PC-3 (cell line): ENCODE measurements around the gene METTL8. TPM values are rescaled to one million over a fixed set of nuclear protein-coding genes. Genes with fewer than 3 reads are reported as not detected.

Experiments used
- ATAC-seq: fragments of 200-7000 bp; cut with Tn5 transposase; 2 replicates; pipeline ENCODE4 v1.9.1; 2020; ENCODE audit warnings: mild to moderate bottlenecking, moderate library complexity
- BruUV-seq: library from RNA; stranded (reverse); fragments of 400-500 nt; replicated peaks from 2 replicates; lab custom pipeline; 2021; lab: Mats Ljungman, UMichigan
- CTCF ChIA-PET: fragments of 300-600 bp; sonication (Branson Sonifier 250); formaldehyde crosslinking; loops from one replicate; lab custom pipeline; 2022; ENCODE audit warnings: antibody characterized with exemption; lab: Charles Lee
- POLR2A ChIA-PET: fragments of 300-600 bp; sonication (Branson Sonifier 250); formaldehyde crosslinking; loops from one replicate; lab custom pipeline; 2022; ENCODE audit warnings: antibody characterized with exemption; ENCODE audit not compliant: unreplicated experiment; lab: Charles Lee
- DNase-seq: peaks from one replicate; pipeline ENCODE4 v3.0.0-alpha.2; 2015
- H2AFZ ChIP-seq: fragments of 300-600 bp; sonication (generic); 2 replicates; pipeline ENCODE4 v1.6.0; 2016; ENCODE audit warnings: antibody characterized with exemption, low read length
- H3F3A ChIP-seq: fragments of 300-600 bp; sonication (generic); one replicate; pipeline ENCODE4 v1.6.0; 2017; ENCODE audit warnings: antibody characterized with exemption, low read length, control low read depth, mild to moderate bottlenecking; ENCODE audit not compliant: unreplicated experiment
- H3K27ac ChIP-seq: fragments of 300-600 bp; sonication (generic); 2 replicates; pipeline ENCODE4 v1.5.1; 2016; ENCODE audit warnings: mild to moderate bottlenecking, low read length
- H3K27me3 ChIP-seq: fragments of 300-600 bp; sonication (generic); 2 replicates; pipeline ENCODE4 v1.6.1; 2016; ENCODE audit warnings: low read length, mixed read lengths
- H3K36me3 ChIP-seq: fragments of 300-600 bp; sonication (generic); 2 replicates; pipeline ENCODE4 v1.6.1; 2016; ENCODE audit warnings: low read depth, mixed run types, low read length, mixed read lengths
- H3K4me1 ChIP-seq: fragments of 300-600 bp; sonication (generic); 2 replicates; pipeline ENCODE4 v1.5.1; 2016; ENCODE audit warnings: low read length; ENCODE audit not compliant: insufficient read depth
- H3K4me2 ChIP-seq: fragments of 300-600 bp; sonication (generic); 2 replicates; pipeline ENCODE4 v1.6.0; 2016; ENCODE audit warnings: low read length
- H3K4me3 ChIP-seq: fragments of 300-600 bp; sonication (generic); 2 replicates; pipeline ENCODE4 v1.5.1; 2016; ENCODE audit warnings: mild to moderate bottlenecking, low read length, mixed read lengths
- H3K79me2 ChIP-seq: fragments of 300-600 bp; sonication (generic); 2 replicates; pipeline ENCODE4 v1.6.1; 2017; ENCODE audit warnings: low read length, mixed read lengths
- H3K9ac ChIP-seq: fragments of 300-600 bp; sonication (generic); 2 replicates; pipeline ENCODE4 v1.6.0; 2016; ENCODE audit warnings: mild to moderate bottlenecking, low read length
- H3K9me2 ChIP-seq: fragments of 300-600 bp; sonication (generic); replicated peaks from 2 replicates; pipeline ENCODE4 v1.6.1; 2016; ENCODE audit warnings: mixed run types, low read length, mixed read lengths
- H3K9me3 ChIP-seq: fragments of 300-600 bp; sonication (generic); 2 replicates; pipeline ENCODE4 v1.6.1; 2016; ENCODE audit warnings: low read length, mixed read lengths
- H4K20me1 ChIP-seq: fragments of 300-600 bp; sonication (generic); 2 replicates; pipeline ENCODE4 v1.6.1; 2016; ENCODE audit warnings: low read length, mixed read lengths
- CTCF ChIP-seq: fragments of 300-600 bp; sonication (generic); conservative IDR thresholded peaks from 2 replicates; pipeline ENCODE4 v1.5.1; 2017; ENCODE audit warnings: antibody characterized with exemption, low read depth, mild to moderate bottlenecking, low read length
- EZH2 ChIP-seq: fragments of 300-600 bp; sonication (generic); IDR thresholded peaks from one replicate; pipeline ENCODE4 v1.6.1; 2017; ENCODE audit warnings: antibody characterized with exemption, mild to moderate bottlenecking, low read length; ENCODE audit not compliant: unreplicated experiment
- EZH2phosphoT487 ChIP-seq: fragments of 300-600 bp; sonication (generic); IDR thresholded peaks from 2 replicates; pipeline ENCODE4 v1.6.1; 2018; ENCODE audit warnings: mild to moderate bottlenecking, antibody characterized with exemption, low read length, borderline replicate concordance
- intact Hi-C: fragments of 100-400 bp; cut with micrococcal nuclease; formaldehyde crosslinking; loops from 2 replicates; pipeline ENCODE4 v1.9.0; 2023
- total RNA-seq: library from RNA; depleted of rRNA; stranded (reverse); fragments of >200 nt; gene quantifications from 2 replicates; pipeline ENCODE4 v1.2.3, GENCODE V29; 2014

Gene METTL8
- total RNA-seq, 1 experiment from 2014 or later: 10.8 TPM

GRCh38 chr2:171271971-171272436 lies 161.8 kb downstream of the METTL8 start:
- Histone ChIP-seq H3F3A (no peaks in the 10 kb centered on the region), H3K27ac (peak overlapping the region; percentile 61), H3K79me2 (no peaks in the 10 kb centered on the region), H3K4me1 (peaks cover 24% of the 10 kb centered on the region), H2AFZ (no peak overlapping the region), H3K36me3 (no peaks in the 10 kb centered on the region), H3K4me3 (peak overlapping the region; percentile 19; the same call in 1 of the 2 replicates), H3K27me3 (no peaks in the 10 kb centered on the region), H3K4me2 (peak overlapping the region; percentile 62), H4K20me1 (no peaks in the 10 kb centered on the region), H3K9ac (no peak overlapping the region), H3K9me2 (no peaks in the 10 kb centered on the region), H3K9me3 (no peaks in the 10 kb centered on the region)
- peak; percentile 98 for DNase-seq
- intact Hi-C loops: loop anchor here (1.0 to 5.0 kb wide), 4 partner anchors 47 to 161 kb away; partner anchors contain the start of gene METTL8
- ChIA-PET POLR2A (no interaction called here), CTCF (no interaction called here)
- peak; percentile 99 for ATAC-seq
- BruUV-seq: no TSS peak
- TF ChIP-seq EZH2phosphoT487 (no peak), CTCF (no peak), EZH2 (no peak)

- H4K20me1 ChIP-seq: no peaks in the 10 kb centered on the region
- no peaks in the 10 kb centered on the region for H3K27me3 ChIP-seq
- peak overlapping the region; percentile 60 for H3K4me2 ChIP-seq
- BruUV-seq: no TSS peak
- H3K79me2 ChIP-seq: no peaks in the 10 kb centered on the region
- H3K9ac ChIP-seq: no peak overlapping the region
- ATAC-seq (no peak), DNase-seq (peak; percentile 58)
- H3K9me3 ChIP-seq: no peaks in the 10 kb centered on the region
- H3K9me2 ChIP-seq: no peaks in the 10 kb centered on the region
- H3K4me3 ChIP-seq: peak overlapping the region; percentile 19; the same call in 1 of the 2 replicates
- TF ChIP-seq EZH2phosphoT487 (no peak), EZH2 (no peak), CTCF (no peak)
- intact Hi-C loops: loop anchor here (1.0 to 5.0 kb wide), 2 partner anchors 121 to 162 kb away; partner anchors contain the start of gene METTL8
- H3K27ac ChIP-seq: peak overlapping the region; percentile 61
- peaks cover 24% of the 10 kb centered on the region for H3K4me1 ChIP-seq
- H2AFZ ChIP-seq: no peak overlapping the region
- H3K36me3 ChIP-seq: no peaks in the 10 kb centered on the region
- POLR2A ChIA-PET: interaction anchor here (0.5 to 0.7 kb wide), 2 partner anchors 117 to 473 kb away, joined by 3 read pairs; no protein-coding TSS in a partner anchor
- no peaks in the 10 kb centered on the region for H3F3A ChIP-seq
- CTCF ChIA-PET: interaction anchor here (0.6 kb wide), 1 partner anchor 18 kb away, joined by 3 read pairs; no protein-coding TSS in a partner anchor
Observed at GRCh38 chr2:171271386-171271785, 162.4 kb downstream of the METTL8 start.
